Fibroblast of lung (primary cell): Measurements from ENCODE around the gene FKTN. TPM values are rescaled to one million over a fixed set of nuclear protein-coding genes. Genes with fewer than 3 reads are reported as not detected.

ENCODE experiments used
- DNase-seq, 2 donors: peaks; one replicate each; pipeline versions ENCODE4 v3.0.0 to v3.0.0-alpha.2; 2010; ENCODE audit warnings: low read depth in 2 of 2
- H2AFZ ChIP-seq: 2 replicates; pipeline ENCODE4 v1.5.1; 2012; ENCODE audit warnings: low read length, control low read depth, inconsistent platforms
- H3K27ac ChIP-seq: 2 replicates; pipeline ENCODE4 v1.5.1; 2011; ENCODE audit warnings: low read length, control low read depth; ENCODE audit not compliant: insufficient read depth
- H3K27me3 ChIP-seq: 2 replicates; pipeline ENCODE4 v1.5.1; 2011; ENCODE audit warnings: mild to moderate bottlenecking, low read length; ENCODE audit not compliant: control insufficient read depth, insufficient read depth
- H3K36me3 ChIP-seq: 2 replicates; pipeline ENCODE4 v1.5.1; 2011; ENCODE audit warnings: low read length; ENCODE audit not compliant: control insufficient read depth, insufficient read depth
- H3K4me1 ChIP-seq: 2 replicates; pipeline ENCODE4 v1.5.1; 2011; ENCODE audit warnings: low read length; ENCODE audit not compliant: control insufficient read depth, insufficient read depth; ENCODE audit errors: extremely low read depth
- H3K4me2 ChIP-seq: 2 replicates; pipeline ENCODE4 v1.5.1; 2011; ENCODE audit warnings: low read length, control low read depth; ENCODE audit not compliant: insufficient read depth; ENCODE audit errors: extremely low read depth
- H3K4me3 ChIP-seq, 4 experiments: fragments of 200-600 bp in 1 of 4; sonication (generic) in 1 of 4; replicated peaks in 1 of 4; 2 replicates each; pipeline ENCODE4 v1.5.1; 2011 to 2016; ENCODE audit warnings: low read length in 4 of 4, low read depth in 3 of 4, mild to moderate bottlenecking in 3 of 4, control low read depth in 2 of 4, inconsistent platforms in 1 of 4, mixed read lengths in 1 of 4; ENCODE audit not compliant: insufficient read depth in 1 of 4; ENCODE audit errors: control extremely low read depth in 1 of 4
- H3K79me2 ChIP-seq: 2 replicates; pipeline ENCODE4 v1.5.1; 2012; ENCODE audit warnings: mild to moderate bottlenecking, low read length, inconsistent platforms; ENCODE audit not compliant: control insufficient read depth, insufficient read depth
- H3K9ac ChIP-seq: 2 replicates; pipeline ENCODE4 v1.5.1; 2011; ENCODE audit warnings: mild to moderate bottlenecking, low read length, control low read depth; ENCODE audit not compliant: insufficient read depth
- H3K9me3 ChIP-seq: 2 replicates; pipeline ENCODE4 v1.5.1; 2012; ENCODE audit warnings: low read depth, low read length; ENCODE audit not compliant: control insufficient read depth, insufficient read depth
- H4K20me1 ChIP-seq: 2 replicates; pipeline ENCODE4 v1.5.1; 2011; ENCODE audit warnings: low read length; ENCODE audit not compliant: control insufficient read depth, insufficient read depth; ENCODE audit errors: extremely low read depth
- EZH2 ChIP-seq: IDR thresholded peaks from 2 replicates; pipeline ENCODE4 v1.5.1; 2012; ENCODE audit warnings: low read length, control low read depth, mild to moderate bottlenecking; ENCODE audit errors: missing control alignments
- polyA plus RNA-seq, 2 donors: library from polyadenylated mRNA; depleted of rRNA in 1 of 2; stranded (reverse) in 1 of 2; unstranded in 1 of 2; fragments of >200 nt; gene quantifications; 2 replicates each; pipeline ENCODE4 v1.2.1, GENCODE V29; 2011 to 2012; ENCODE audit warnings: missing spikeins in 1 of 2
- total RNA-seq: library from RNA; depleted of rRNA; stranded (reverse); fragments of >200 nt; gene quantifications from 2 replicates; pipeline ENCODE4 v1.2.1, GENCODE V29; 2014
- TF ChIP-seq, protein P1 (sequence below), 2 donors: IDR thresholded peaks in 1 of 2; conservative IDR thresholded peaks in 1 of 2; 1 replicate in 1 of 2; 2 replicates in 1 of 2; pipeline ENCODE4 v1.5.1; 2011 to 2012; ENCODE audit warnings: low read length in 2 of 2, control low read depth in 1 of 2, inconsistent platforms in 1 of 2, low read depth in 1 of 2, mild to moderate bottlenecking in 1 of 2

FKTN gene
- total and polyA plus RNA-seq, 2 donors (not counting 1 experiment from before 2014, with no cell fraction given) = 31.0 to 32.9 TPM

- Histone ChIP-seq H3K4me3 (no peak overlapping the region), H3K27me3 (no peaks in the 10 kb centered on the region), H4K20me1 (no peaks in the 10 kb centered on the region), H3K9ac (no peak overlapping the region), H3K4me2 (no peak overlapping the region), H3K36me3 (no peaks in the 10 kb centered on the region), H3K27ac (no peak overlapping the region), H3K4me1 (no peaks in the 10 kb centered on the region), H3K79me2 (no peaks in the 10 kb centered on the region), H2AFZ (no peak overlapping the region), H3K9me3 (no peaks in the 10 kb centered on the region)
- TF ChIP-seq, protein P1, sequence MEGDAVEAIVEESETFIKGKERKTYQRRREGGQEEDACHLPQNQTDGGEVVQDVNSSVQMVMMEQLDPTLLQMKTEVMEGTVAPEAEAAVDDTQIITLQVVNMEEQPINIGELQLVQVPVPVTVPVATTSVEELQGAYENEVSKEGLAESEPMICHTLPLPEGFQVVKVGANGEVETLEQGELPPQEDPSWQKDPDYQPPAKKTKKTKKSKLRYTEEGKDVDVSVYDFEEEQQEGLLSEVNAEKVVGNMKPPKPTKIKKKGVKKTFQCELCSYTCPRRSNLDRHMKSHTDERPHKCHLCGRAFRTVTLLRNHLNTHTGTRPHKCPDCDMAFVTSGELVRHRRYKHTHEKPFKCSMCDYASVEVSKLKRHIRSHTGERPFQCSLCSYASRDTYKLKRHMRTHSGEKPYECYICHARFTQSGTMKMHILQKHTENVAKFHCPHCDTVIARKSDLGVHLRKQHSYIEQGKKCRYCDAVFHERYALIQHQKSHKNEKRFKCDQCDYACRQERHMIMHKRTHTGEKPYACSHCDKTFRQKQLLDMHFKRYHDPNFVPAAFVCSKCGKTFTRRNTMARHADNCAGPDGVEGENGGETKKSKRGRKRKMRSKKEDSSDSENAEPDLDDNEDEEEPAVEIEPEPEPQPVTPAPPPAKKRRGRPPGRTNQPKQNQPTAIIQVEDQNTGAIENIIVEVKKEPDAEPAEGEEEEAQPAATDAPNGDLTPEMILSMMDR (conservative IDR thresholded peaks at IDR 0.05 in 1 of 2, IDR thresholded peaks at IDR 0.05 in 1 of 2; ENCODE audit: low read depth in 1 of 2, low read length in 2 of 2) = no peak
- no peak for TF ChIP-seq EZH2
- DNase-seq = no peak
Observed at GRCh38 chr9:105625088-105625487, 67.2 kb downstream of the FKTN start.

DNA sequence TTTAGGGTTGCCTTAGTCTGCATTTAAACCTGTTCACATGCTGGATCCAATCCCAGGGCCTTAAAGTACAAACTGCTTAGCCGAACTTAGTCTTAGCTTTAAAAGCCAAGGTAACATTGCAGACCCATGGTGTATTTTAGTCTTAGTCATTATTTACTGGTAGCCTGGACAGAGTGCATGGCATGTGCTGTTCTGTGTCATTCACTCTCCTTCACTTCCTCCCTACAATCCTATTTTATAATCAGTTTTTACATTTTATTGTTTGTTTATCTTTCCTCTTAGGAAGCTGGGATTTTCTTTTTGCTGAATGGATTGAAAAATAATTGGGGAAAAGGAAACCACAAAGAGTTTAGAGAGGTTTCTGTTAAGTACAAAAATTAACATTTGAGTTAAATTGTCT lies 74.9 kb downstream of the FKTN start:
- DNase-seq = no peak
- Histone ChIP-seq H3K9ac (no peak overlapping the region), H3K4me1 (no peaks in the 10 kb centered on the region), H2AFZ (no peak overlapping the region), H3K4me2 (no peak overlapping the region), H3K36me3 (no peaks in the 10 kb centered on the region), H3K4me3 (no peak overlapping the region), H3K79me2 (no peaks in the 10 kb centered on the region), H3K27me3 (no peaks in the 10 kb centered on the region), H3K9me3 (no peaks in the 10 kb centered on the region), H3K27ac (no peak overlapping the region), H4K20me1 (no peaks in the 10 kb centered on the region)
- TF ChIP-seq, protein P1 (conservative IDR thresholded peaks at IDR 0.05 in 1 of 2, IDR thresholded peaks at IDR 0.05 in 1 of 2; ENCODE audit: low read depth in 1 of 2, low read length in 2 of 2) = no peak
- TF ChIP-seq EZH2 = no peak

DNA sequence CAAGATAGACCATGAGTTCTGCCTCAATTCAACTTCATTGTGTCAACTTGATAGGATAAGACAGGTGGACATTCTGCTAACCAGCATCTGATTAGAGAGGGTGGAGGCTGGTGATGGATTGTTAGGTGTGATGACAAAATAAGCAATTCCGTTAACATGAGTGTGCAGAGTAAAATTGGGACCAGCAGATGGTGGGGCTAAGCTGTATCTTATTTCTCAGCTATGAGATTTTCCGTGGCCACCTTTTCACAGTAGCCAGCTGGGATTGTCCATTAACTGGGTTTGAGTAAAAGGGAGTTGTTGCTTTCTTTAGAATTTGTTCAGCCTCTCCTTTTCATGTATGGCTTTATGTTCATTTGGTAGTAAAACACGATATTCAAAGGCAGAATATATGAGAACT lies 75.5 kb downstream of the FKTN start:
- Histone ChIP-seq H3K9ac (no peak overlapping the region), H3K9me3 (no peaks in the 10 kb centered on the region), H3K4me2 (no peak overlapping the region), H3K79me2 (no peaks in the 10 kb centered on the region), H3K36me3 (no peaks in the 10 kb centered on the region), H3K27me3 (no peaks in the 10 kb centered on the region), H2AFZ (no peak overlapping the region), H3K27ac (no peak overlapping the region), H3K4me3 (no peak overlapping the region), H4K20me1 (no peaks in the 10 kb centered on the region), H3K4me1 (no peaks in the 10 kb centered on the region)
- DNase-seq = no peak
- no peak for TF ChIP-seq EZH2
- TF ChIP-seq, protein P1 (conservative IDR thresholded peaks at IDR 0.05 in 1 of 2, IDR thresholded peaks at IDR 0.05 in 1 of 2; ENCODE audit: low read depth in 1 of 2, low read length in 2 of 2) = no peak
